Sigmoid colon (tissue), 7 donors: ENCODE results near the gene XYLT2. TPM values are rescaled to one million over a fixed set of nuclear protein-coding genes. Genes with fewer than 3 reads are reported as not detected.

Source experiments
- DNase-seq: peaks from one replicate; pipeline ENCODE4 v3.0.0-alpha.2; 2019
- H3K27ac ChIP-seq, 4 donors: fragments of 200-600 bp; sonication (generic); one replicate each; pipeline ENCODE4 v1.5.1; 2016 to 2019; ENCODE audit warnings: mild to moderate bottlenecking in 1 of 4
- H3K27me3 ChIP-seq, 3 donors: fragments of 200-600 bp; sonication (generic); one replicate each; pipeline ENCODE4 v1.5.1; 2019; ENCODE audit warnings: mild to moderate bottlenecking in 1 of 3
- H3K36me3 ChIP-seq, 4 donors: fragments of 200-600 bp; sonication (generic); one replicate each; pipeline ENCODE4 v1.5.1; 2016 to 2019
- H3K4me1 ChIP-seq, 4 donors: fragments of 200-600 bp; sonication (generic); one replicate each; pipeline ENCODE4 v1.5.1; 2017 to 2019
- H3K4me3 ChIP-seq, 4 donors: fragments of 200-600 bp; sonication (generic); one replicate each; pipeline ENCODE4 v1.5.1; 2017 to 2019; ENCODE audit warnings: mild to moderate bottlenecking in 2 of 4, moderate library complexity in 1 of 4
- H3K9me3 ChIP-seq, 4 donors: fragments of 200-600 bp in 3 of 4; sonication (generic) in 3 of 4; one replicate each; pipeline versions ENCODE4 v1.5.1 to v1.6.1; 2013 to 2019
- CTCF ChIP-seq, 4 experiments: fragments of 450-650 bp in 3 of 4; fragments of 200-600 bp in 1 of 4; IDR thresholded peaks; one replicate each; pipeline ENCODE4 v1.5.1; 2016 to 2019; ENCODE audit warnings: antibody characterized with exemption in 4 of 4, mild to moderate bottlenecking in 3 of 4, moderate library complexity in 2 of 4
- EP300 ChIP-seq, 4 donors: sonication (generic); formaldehyde crosslinking; IDR thresholded peaks; one replicate each; pipeline ENCODE4 v1.6.1; 2017; ENCODE audit warnings: antibody characterized with exemption in 4 of 4
- POLR2A ChIP-seq, 2 donors: fragments of 450-650 bp; IDR thresholded peaks; one replicate each; pipeline ENCODE4 v1.6.1; 2016; ENCODE audit warnings: antibody characterized with exemption in 2 of 2, mild to moderate bottlenecking in 2 of 2, moderate library complexity in 2 of 2
- POLR2AphosphoS5 ChIP-seq, 4 donors: sonication (generic); formaldehyde crosslinking; IDR thresholded peaks; one replicate each; pipeline ENCODE4 v1.6.1; 2017; ENCODE audit warnings: antibody characterized with exemption in 4 of 4
- WGBS, 2 donors: extraction: QIAGEN DNeasy Blood & Tissue Kit; methylation state at CpG; one replicate each; pipeline ENCODE4 v1.1.7; 2013; 5-methylcytosine and 5-hydroxymethylcytosine counted together
- intact Hi-C: fragments of 100-400 bp; cut with DNase I; formaldehyde crosslinking; loops from one replicate; pipeline ENCODE4 v1.15.1; 2023
- polyA plus RNA-seq, 3 donors: library from polyadenylated mRNA; stranded (reverse); fragments of 200-250 nt; gene quantifications; one replicate each; pipeline ENCODE4 v1.2.3, GENCODE V29; 2013
- total RNA-seq, 4 donors: library from RNA; depleted of rRNA; stranded (reverse); fragments of >200 nt; gene quantifications; one replicate each; pipeline ENCODE4 v1.1.0, GENCODE V29; 2016
- donor health status: healthy with polysubstance abuse.
- donor health status: Bipolar disorder and iron deficiency.
- donor health status: healthy.

XYLT2 gene
- total and polyA plus RNA-seq, 7 donors: 1.8 to 27.4 (median 16.2) TPM

GRCh38 chr17:50381920-50382319 lies 36.0 kb downstream of the XYLT2 start:
- no peak for TF ChIP-seq POLR2AphosphoS5 (IDR thresholded peaks at IDR 0.05)
- no peak for TF ChIP-seq EP300 (IDR thresholded peaks at IDR 0.05)
- no peak for TF ChIP-seq POLR2A (IDR thresholded peaks at IDR 0.05)
- TF ChIP-seq CTCF (IDR thresholded peaks at IDR 0.05): no peak
- no peak for DNase-seq
- no peaks in the 10 kb centered on the region for H3K9me3 ChIP-seq
- H3K4me1 ChIP-seq: no peaks in the 10 kb centered on the region
- H3K36me3 ChIP-seq: peaks cover 17 to 65% (median 48%) of the 10 kb centered on the region in 4 donors
- WGBS, 2 donors: 55 to 72% methylated on average over 3 of the region's 3 CpGs
- no peak overlapping the region for H3K4me3 ChIP-seq
- intact Hi-C loops: no loop called here
- no peaks in the 10 kb centered on the region for H3K27me3 ChIP-seq
- H3K27ac ChIP-seq: no peak overlapping the region

DNA sequence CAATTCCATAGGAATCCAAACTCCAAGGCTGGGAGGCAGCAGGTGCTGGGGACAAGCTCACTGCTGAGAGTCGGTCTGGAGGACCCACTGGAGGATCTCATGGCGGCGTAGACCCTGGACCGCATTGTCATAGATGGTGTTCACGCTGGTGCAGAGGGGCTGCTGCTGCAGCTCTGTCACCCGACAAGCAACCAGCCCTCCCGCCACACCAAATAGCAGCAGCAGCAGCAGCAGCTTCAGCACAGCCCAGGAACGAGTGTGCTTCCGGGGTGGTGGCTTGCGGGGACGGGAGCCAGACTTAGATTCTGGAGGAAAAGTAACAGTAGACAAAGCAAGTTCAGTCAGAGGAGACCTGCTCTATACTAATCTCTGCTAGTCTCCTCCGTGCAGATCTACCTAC lies 37.0 kb downstream of the XYLT2 start:
- TF ChIP-seq EP300 (IDR thresholded peaks at IDR 0.05) (no peak), POLR2AphosphoS5 (IDR thresholded peaks at IDR 0.05) (no peak)
- Histone ChIP-seq H3K9me3 (no peaks in the 10 kb centered on the region), H3K27ac (no peak overlapping the region), H3K4me1 (no peaks in the 10 kb centered on the region), H3K36me3 (peaks cover 17 to 75% (median 58%) of the 10 kb centered on the region in 4 donors), H3K27me3 (no peaks in the 10 kb centered on the region), H3K4me3 (no peak overlapping the region)
- no peak for DNase-seq
- intact Hi-C loops: no loop called here
- WGBS, 2 donors: 94% methylated on average over 12 of the region's 12 CpGs

DNA sequence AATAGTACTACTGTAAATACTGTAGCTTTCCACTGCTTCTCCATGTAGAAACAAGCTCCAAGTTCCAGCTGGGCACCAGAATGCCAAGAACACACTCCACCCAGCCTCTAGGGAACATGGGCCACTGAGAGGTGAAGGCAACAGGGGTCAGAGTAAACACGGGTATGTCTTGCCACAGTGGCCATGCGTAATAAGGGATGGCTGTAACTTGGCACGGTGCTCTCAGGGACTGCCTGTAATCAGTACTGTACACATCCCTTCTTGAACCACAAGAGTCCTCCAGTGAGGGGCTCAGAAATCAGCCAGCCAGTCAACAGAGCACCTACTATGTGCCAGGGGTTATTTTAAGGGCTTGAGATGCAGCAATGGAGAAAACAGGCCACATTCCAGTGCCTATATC lies 40.6 kb downstream of the XYLT2 start:
- no peak overlapping the region for H3K27ac ChIP-seq
- WGBS, 2 donors: 72 to 88% methylated on average over 3 of the region's 3 CpGs
- no peak for DNase-seq
- TF ChIP-seq CTCF (IDR thresholded peaks at IDR 0.05): no peak
- H3K36me3 ChIP-seq: peaks cover 24 to 100% (median 84%) of the 10 kb centered on the region in 4 donors
- no peak overlapping the region for H3K4me3 ChIP-seq
- H3K9me3 ChIP-seq: no peaks in the 10 kb centered on the region
- H3K4me1 ChIP-seq: no peaks in the 10 kb centered on the region
- H3K27me3 ChIP-seq: no peaks in the 10 kb centered on the region
- intact Hi-C loops: no loop called here

DNA sequence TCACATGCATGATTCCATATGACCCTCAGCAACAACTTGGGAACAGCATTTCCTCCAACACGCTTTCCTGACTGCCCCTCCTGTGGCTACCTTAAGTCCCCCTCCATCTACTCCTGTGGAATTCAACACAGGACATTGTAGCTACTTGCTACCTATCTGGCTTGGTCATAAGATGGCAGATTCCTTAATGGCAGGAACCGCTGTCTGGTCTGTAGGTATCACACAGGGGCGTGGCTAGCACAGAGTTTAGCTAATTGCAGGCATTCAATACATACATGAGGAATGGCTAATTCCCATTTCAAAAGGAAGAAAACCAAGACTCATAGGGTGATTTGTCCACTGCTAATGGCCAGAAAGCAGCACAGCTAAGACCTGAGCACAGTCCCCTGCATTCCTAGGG lies 42.8 kb downstream of the XYLT2 start:
- intact Hi-C loops: no loop called here
- Histone ChIP-seq H3K4me1 (no peaks in the 10 kb centered on the region), H3K27me3 (no peaks in the 10 kb centered on the region), H3K4me3 (no peak overlapping the region), H3K36me3 (peaks cover 18 to 100% (median 89%) of the 10 kb centered on the region in 4 donors), H3K9me3 (no peaks in the 10 kb centered on the region), H3K27ac (no peak overlapping the region)
- TF ChIP-seq EP300 (IDR thresholded peaks at IDR 0.05) (no peak), POLR2A (IDR thresholded peaks at IDR 0.05) (no peak), POLR2AphosphoS5 (IDR thresholded peaks at IDR 0.05) (no peak), CTCF (IDR thresholded peaks at IDR 0.05) (no peak)
- DNase-seq: no peak
- 96 to 97% methylated on average over 3 of the region's 3 CpGs for WGBS, 2 donors

DNA sequence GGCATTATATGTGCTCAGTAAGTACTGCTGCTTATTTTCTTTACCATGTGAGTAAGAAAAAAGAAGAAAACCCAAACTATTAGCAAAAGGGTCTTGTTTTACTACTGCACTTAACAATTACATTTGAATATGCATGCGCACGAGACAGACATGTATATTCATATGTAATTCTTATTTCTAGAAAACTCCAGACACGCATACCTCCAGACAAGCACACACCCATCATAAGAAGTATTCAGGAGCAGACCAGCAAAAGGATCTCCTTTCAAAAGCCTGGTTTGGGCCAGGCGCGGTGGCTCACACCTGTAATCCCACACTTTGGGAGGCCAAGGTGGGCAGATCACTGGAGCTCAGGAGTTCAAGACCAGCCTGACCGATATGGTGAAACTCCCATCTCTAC lies 43.6 kb downstream of the XYLT2 start:
- Histone ChIP-seq H3K4me3 (no peak overlapping the region), H3K27ac (no peak overlapping the region), H3K36me3 (peaks cover 12 to 100% (median 89%) of the 10 kb centered on the region in 4 donors), H3K27me3 (no peaks in the 10 kb centered on the region), H3K9me3 (no peaks in the 10 kb centered on the region), H3K4me1 (no peaks in the 10 kb centered on the region)
- 96 to 97% methylated on average over 6 of the region's 6 CpGs for WGBS, 2 donors
- TF ChIP-seq EP300 (IDR thresholded peaks at IDR 0.05): no peak
- TF ChIP-seq POLR2A (IDR thresholded peaks at IDR 0.05): no peak
- no peak for TF ChIP-seq CTCF (IDR thresholded peaks at IDR 0.05)
- no peak for TF ChIP-seq POLR2AphosphoS5 (IDR thresholded peaks at IDR 0.05)
- no peak for DNase-seq
- intact Hi-C loops: no loop called here
